AML-193 (cell line): ENCODE results near the gene COL4A1.

Experiments
- DNase-seq, 2 experiments: peaks; one replicate each; lab custom pipeline; 2025; lab: John Stamatoyannopoulos, UW

Gene COL4A1

DNA sequence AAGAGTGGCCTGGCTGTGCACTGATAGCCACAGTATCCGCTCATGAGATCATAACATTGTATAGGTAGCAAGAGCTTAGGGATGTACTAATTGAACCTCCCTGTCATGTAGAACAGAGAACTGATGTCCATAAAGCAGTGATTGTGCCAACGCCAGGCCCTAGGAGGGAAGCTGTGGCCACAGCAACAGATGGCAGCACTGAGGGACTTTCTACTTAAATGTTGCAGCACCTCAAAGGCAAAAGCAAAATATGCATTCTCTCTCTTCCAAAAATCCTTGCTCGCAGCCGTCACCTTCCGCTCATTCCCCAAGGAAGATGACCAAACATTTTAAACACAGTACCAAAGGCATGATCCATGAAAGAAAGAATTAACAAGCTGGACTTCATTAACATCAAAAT lies 32.3 kb downstream of the COL4A1 start:
- DNase-seq, result no peak

DNA sequence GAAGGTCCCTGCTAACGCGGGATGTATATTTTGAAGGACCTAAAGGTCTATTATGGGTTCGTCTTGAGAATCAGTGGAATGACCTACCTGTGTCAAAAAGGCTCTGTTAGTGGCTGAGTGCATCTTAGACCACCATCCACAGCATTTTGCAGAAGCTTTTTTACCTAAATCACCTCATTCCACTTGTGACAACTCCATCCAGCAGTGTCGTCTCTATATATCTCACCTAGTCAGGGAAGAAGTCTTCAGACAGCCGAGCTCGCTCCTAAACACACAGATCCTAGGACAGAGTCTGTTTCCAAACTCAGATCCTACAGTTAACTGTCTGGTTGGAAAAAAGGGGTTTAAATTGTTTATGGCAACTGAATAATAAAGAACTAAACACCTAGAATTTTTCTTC lies 33.7 kb downstream of the COL4A1 start:
- DNase-seq, result no peak

DNA sequence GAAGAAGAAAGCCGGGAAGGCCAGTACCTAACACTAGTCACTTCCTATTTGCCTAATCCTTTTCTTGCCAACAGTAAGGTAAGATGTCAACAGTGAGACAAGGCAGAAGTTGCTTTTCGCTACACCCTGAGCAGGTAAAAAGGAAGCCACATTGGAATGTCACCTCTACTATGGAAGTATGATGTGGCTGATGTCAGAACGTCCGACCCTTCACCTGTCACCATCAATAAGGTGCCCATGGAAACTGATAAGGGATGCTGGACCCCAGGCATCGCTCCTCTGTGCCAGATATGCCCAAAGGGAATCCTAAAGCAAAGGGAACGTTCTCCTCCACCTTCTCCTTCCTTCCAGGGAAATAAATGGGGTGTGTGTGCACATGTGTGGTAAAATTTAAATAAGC lies 34.3 kb downstream of the COL4A1 start:
- DNase-seq, result no peak

DNA sequence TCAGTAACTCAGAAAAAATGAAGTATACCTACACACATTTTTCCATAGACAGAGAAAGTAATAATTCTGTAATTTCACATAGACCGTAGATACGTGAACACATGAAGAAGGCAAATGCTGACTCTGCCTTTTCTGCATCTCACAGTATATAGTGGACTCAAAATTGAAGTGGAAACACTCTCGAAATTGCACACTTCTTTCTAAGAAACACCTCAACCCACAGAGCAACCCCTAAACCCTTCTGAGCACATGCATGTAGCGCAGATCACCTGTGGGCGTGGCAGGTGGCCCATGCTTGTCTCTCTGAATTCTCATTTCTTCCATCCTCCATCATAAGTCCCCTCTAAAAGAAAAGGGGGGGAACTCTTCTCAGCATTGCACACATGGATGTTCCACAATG lies 34.7 kb downstream of the COL4A1 start:
- DNase-seq, result no peak

DNA sequence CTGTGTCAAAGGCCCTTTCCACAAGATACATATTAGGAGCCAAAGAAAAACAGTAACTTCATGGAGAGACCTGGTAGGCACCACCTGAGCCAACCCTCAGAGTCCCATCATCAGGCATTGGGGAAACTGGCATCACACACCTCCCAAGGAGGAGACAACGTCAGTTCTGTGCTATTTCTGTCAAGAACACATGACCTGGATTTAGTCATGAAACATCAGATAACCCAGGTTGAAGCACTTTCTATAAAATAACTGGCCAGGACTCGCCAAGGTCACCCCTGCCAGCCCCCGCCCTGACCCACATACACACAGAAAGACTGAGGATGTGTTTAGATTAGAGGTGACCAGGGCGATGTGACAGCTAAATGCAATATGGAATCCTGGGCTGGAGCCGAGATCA lies 35.6 kb downstream of the COL4A1 start:
- no peak for DNase-seq

DNA sequence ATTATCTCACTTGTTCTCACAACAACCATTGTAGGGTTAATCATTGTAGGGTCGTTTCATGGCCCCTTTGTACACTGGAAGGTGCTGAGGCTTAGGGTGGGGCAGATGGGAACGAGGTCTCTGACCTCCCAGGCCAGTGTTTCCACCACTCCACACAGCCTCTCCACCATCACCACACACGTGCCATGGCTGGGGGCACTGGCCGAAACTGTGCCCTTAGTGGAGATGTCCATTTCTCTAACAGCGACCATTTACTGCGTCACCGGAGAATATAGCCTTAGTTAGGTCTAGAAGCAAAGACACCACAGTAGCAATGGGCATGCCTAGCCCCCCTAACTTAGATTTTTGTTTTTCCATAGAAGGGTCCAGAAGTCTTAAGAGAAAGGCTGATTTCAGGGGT lies 36.5 kb downstream of the COL4A1 start:
- no peak for DNase-seq

DNA sequence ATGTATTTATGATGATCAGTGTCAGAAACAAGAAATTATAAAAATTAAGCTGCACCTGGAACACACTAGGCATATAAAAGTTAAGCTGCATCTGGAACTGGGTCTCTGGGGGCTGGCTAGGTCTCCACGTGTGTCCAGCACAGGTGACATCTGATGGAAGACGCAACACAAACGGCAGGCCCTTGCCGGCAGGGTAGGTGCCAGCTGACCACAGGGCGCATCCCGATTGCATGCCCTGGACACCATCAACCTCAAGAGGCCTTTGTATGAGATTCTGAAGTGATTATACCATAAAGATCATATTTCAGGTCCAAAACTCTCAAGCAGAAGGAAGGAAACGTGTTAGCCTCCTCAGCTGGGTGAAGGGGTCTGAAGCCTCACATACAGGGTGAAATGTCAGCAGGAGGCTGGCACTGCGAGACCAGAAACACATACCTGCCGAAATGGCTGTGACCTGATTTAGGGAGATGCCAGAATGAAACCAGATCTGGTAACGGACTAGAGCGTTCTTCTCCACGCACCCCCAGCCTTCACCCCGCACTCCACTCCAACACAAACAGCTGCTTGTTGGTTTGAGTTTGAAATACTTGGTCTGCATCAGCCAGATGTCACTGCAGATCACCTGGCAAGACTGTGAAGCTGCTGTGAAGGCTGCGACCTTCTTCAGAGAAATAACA lies 37.3 kb downstream of the COL4A1 start:
- no peak for DNase-seq

DNA sequence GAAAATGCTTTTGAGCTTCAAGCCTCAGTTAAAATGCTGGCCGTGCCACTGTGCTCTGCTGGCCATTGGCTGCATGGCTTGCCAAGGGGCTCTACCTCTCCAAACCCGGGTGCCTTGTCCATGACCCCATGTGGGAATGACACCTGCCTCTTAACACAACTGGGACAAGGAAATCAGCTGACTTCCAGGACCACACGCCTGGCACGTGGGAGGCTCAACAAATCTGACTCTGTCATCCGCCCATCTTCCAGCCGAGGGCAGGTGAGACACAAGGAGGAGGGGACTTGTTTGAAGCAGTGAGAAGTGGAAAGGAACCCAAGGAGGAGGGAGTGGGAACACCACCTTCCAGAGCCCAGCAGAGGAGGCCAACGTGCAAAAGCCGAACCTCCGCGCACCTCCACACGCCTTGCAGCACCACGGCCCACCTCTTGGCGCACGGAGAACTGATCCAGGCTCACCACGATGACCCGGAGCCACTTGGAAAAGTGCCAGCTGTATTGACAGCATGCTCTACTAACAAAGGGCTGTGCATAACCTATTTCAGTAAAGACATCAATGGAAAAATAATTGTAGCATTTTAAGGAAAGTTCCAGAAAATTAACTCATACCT lies 38.3 kb downstream of the COL4A1 start:
- no peak for DNase-seq

DNA sequence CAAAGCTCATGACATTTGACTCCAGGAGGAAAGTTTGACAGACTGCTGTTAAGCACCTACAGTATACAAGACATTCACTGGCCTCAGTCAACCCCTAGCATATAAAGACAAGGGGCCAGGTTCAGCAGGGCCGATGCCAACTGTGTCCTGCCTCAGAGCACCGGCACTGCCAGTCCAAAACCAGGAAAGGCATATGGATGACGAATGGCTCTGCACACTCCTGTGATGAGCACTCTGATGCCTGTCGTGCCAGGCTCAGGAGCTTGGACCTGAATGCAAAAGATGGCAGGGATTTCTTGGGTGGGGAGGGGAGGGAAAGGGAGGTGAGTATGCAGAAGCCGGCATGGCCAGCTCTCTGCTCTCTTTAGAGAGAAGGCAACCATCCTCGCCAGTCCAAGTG lies 38.9 kb downstream of the COL4A1 start:
- no peak for DNase-seq

DNA sequence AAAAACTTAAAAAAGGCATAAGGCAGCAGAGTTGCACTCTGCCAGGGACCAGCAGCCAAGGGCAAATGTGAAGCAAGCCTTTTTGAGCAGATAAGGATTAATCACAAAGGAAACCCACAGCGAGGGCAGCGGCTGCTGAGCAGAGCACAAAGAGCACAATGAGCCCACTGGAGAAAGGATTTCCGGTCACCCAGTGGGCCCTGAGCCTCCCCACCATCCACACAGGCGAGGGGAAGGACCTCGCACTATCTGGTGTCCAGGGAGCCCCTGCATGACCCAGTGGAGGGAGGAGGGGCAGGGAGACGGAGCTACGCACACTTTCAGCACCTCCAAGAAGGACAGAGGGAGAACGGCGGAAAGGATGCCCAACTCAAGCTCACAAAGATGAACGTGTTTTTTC lies 40.0 kb downstream of the COL4A1 start:
- DNase-seq, result no peak

DNA sequence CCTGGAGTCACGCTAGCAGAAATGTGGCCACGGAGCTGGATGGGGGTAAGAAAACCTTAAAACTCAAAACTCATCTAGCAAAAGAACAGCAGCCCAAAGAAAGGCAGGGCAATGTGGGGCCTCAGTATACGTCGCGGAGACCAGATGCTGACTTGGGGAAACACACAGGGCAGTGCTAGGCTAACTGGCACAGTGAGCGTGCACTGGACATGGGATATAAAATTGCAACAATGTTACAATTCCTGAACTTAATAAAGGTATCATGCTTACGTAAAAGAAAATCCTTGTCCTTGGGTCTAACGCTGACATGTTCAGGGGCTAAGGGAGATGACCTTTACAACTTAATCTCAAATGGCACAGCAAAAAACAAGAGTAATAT lies 40.5 kb downstream of the COL4A1 start:
- DNase-seq, result no peak

DNA sequence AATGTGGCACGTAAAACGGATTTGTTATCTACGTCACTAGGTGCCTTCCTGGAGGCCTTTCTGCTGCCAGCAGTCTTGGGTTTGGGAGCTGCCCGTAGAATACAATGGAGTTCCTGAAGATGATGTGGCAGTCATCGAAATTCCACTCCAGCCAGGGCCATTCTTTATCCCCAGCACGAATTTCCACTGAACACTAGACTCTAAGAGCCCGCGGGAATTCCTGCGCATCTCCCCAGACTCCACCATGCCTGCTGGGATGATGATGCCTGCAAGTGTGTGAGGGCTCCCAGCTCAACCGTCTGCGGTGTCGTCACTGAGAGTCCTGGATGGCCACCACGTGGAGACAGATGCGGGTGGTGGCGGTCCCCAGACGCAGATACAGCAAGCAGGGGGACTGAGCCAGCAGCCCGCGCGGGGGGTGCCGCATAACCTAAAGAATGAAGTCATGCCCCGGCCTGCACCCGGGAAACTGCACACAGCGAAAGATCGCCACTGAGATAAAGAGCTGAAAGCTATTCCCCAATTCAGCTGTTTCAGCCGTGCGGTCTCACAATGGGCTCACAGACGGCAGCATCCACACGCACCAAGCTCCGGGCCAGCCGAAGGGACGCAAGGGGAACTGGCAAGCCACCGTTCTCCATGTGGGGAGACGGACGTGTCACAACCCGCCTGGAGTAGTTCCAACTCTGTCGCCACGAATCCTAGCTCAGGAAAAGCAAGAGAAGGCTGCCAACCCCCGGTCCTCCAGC lies 41.1 kb downstream of the COL4A1 start:
- no peak for DNase-seq

DNA sequence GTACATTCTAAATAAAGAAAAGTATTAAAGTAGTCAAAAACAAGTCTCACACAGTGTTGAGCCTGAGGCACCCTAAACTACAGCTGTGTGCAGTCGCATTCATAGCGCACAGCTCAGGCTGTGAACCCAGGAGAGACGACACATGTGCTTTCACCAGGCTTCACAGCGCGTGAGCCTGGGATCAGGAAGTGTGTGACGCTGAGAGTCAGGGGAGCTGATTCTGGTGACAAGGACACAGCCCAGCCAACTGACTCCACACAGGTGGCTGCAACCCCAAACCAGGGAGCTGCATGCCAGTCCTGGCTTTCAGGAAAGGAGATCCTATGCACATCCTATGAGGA lies 41.6 kb downstream of the COL4A1 start:
- DNase-seq, result no peak

DNA sequence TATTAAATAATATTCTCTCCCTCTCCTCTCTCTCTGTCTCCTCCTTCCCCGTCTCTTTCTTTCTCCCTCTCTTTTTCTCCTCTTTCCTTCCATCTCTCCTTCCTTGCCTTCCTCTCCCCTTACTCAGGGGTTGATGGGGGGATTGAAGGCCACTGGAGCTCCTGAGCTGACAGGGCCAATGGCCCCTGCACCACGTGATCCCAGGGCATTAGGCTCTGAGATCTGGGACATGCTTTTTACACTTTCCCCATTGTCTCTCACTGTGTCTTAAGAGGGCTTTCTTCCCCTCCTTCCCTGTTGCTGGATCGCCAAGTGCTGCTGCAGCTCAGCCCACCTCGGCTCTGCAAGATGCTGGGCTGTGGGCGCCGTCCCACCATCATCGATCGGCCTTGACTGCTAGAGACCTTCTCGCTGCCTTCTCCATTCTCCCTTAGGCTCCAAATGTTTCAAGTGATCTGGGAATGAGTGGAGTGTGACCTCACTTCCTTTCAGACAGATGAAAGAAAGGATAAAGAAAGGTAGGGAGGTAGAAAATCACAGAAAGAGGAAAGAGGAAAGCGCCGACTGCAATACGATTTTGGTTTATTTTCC lies 42.2 kb downstream of the COL4A1 start:
- DNase-seq, result no peak

DNA sequence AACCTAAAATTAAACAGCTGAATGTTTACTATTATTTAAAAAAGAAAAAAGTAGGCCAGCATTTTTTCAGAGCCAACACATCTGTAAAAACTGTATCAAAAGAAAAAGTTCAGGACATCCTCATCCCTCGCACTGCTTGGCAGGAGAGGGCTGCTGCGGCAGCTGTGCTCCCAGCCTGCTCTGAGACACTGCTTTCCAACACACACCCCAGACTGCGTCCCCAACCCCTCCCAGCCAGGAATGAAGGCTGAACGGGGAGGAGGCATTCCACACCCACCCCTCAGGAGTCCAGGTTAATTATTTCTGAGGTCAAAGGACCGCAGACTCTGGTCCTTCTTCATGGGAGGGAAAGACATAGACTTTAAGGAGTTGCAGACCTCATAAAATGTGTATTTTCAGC lies 43.1 kb downstream of the COL4A1 start:
- DNase-seq, result no peak

DNA sequence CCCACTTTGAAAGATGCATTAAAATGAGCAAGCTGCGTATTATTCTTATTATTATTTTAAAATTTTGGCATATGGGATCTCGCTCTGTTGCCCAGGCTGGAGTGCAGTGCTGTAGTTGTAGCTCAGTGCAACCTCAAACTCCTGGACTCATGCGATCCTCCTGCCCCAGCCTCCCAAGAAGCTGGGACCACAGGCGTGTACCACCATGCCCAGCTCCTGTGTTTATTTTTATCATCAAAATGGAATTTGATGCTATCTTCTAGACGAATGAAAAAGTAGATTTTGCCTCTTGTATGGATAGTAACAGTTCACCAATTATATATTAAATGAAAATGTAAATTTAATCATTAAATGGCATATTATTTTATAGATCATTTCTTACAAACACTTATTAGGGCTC lies 43.6 kb downstream of the COL4A1 start:
- no peak for DNase-seq

DNA sequence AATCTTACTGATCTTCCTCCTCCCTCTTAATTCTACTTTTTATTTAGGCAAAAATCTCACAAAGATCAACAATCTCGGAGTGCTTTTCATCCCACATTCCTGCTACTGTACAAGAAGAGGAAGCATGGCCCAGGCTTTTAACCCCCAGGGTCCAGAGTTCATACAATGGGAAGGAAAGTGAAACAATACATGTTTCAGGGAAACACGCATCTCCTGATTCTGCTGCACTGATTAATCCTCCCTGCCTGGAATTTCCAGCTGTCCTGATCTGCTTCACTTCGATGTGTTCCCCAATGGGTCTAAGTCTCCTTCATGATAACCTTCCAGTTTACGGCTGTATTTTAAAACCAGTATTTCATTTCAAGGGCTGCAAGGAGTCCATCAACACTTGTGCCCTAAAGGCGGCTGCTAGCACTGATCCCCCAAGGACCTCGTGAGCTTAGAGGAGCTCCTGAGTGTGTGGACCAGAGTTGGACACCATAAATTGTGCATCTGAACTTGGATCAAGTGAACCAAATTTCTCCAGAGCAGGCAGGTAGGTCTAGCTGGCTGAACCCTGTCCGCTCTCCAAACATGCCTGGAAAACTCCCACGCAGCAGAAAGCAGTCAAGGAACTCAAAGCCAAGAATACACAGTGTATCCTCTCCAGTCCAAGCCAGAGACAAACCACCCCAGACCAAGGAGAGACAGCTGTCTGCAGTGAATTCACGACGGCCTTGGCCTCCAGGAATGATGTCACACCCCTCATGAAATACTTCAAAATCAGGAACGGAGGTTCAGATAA lies 44.3 kb downstream of the COL4A1 start:
- no peak for DNase-seq

DNA sequence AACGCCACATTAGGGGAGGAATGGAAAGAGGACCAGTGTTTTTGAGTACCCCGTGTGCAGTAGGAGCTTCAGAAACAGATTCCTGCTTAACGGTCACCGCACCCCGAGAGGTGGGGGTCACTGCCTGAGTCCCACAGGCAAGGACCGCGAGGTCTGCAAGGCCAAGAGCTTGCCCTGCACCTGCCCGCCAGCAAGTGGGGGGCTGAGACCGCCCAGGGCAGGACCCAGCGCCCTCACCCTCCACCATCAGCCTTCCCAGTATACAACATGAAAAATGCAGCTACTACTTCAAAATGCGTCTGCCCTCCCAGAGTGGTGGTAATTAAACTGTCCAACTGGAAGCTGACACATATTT lies 44.9 kb downstream of the COL4A1 start:
- DNase-seq, result no peak

DNA sequence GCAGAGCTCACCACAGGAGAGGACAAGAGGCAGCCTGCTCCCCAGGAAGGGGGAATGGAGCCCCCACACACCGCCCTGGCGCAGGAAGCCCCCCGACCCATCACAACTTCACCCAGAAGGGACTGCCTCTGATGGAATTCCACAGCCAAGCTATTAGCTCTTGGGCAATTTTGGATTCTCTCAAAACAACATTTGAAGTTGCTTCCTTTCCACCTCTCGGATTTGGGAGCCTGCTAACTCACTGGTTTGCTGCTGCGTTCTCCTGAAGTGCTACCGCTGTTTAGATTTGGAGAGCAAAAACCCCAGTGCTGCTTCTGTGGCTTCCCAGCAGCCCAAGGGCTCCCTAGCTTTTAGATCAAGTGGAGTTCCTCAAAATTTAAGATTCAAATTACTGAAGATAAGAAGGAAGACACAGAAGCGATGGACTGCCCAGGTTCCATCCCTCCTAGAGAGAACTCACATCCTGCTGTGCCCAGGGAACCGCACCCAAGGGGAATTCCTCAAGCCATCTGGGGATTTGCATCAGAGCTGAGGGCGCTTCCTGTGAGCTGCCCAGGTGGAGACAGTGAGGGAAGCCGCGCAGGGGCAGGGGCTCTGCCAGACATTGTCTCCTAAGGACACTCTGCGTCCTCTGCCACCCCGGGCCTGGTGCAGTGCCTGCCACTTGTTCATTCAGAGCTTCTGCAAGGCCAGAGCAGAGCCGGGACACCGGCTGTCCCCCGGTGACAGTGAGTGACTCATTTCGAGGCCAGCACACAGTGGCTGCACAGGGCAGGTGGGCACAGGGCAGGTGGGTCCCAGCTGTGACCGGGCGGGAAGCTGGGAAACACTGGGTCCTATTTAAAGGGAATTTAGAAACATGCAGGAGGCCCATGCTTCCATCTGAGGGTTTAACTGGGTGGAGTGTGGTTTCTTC lies 45.5 kb downstream of the COL4A1 start:
- no peak for DNase-seq

DNA sequence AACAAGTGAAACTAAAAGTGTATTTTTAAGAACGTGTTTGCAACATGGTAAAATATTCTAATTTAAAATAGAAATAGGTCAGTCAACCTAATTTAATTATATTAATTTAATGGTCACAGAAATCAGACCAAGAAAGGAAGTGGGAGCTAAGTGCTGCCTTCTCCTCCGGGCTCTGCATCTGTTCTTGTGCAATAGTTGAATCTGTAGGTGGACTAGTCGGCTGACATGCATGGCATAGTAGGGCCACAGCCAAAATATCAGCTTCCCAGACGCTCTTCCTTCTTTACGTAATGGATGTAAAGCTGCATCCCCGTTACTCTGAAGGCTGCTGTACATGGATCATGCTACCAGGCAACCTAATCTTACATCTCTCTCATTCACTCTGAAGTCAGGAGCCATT lies 47.3 kb downstream of the COL4A1 start:
- DNase-seq, result no peak

DNA sequence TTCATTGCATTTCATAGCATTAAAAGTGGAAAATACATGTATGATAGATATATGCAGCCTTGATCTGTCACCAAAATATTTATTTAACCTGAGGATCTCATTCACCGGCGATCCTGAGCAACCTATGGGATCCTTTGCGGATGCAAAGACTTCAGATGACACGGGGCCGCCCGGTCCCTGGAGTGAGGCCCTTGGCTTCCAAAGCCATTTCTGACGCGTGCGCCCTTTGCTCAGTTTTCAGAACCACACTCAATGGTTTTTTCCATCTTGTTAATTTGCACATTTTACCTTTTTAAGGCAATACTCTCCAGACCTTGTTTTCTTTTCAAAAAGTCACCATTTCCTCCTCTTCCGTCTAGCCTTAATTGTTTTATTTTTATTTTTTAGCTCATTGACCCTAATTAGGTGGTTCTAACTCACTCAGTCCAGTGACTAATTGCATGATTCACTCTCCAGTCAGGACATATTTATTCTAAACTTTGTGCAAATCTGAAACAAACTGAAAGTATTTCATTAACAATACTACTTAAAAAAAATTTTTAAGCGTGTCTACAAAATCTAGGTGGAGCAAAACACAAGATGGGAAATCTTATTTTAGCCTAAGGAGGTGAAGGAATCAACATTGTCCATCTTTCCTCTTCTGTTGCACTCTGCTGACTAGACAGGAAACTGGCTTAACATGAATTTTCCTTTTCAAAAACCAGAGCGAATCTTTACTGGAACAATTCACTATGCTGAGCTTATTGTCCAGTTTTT lies 47.9 kb downstream of the COL4A1 start:
- no peak for DNase-seq
